GM18499 (cell line): ENCODE results near the gene GALK1.
"Not testable (repeated sequence)": the region's sequence is repeated elsewhere in the genome, so short reads cannot be mapped to it uniquely, and the experiment has no call there.

Experiments
- ATAC-seq: cut with Tn5 transposase; IDR thresholded peaks from one replicate; pipeline ENCODE4 v1.9.1; 2021; ENCODE audit warnings: moderate number of reproducible peaks; ENCODE audit not compliant: insufficient read depth, unreplicated experiment

The GALK1 gene

DNA sequence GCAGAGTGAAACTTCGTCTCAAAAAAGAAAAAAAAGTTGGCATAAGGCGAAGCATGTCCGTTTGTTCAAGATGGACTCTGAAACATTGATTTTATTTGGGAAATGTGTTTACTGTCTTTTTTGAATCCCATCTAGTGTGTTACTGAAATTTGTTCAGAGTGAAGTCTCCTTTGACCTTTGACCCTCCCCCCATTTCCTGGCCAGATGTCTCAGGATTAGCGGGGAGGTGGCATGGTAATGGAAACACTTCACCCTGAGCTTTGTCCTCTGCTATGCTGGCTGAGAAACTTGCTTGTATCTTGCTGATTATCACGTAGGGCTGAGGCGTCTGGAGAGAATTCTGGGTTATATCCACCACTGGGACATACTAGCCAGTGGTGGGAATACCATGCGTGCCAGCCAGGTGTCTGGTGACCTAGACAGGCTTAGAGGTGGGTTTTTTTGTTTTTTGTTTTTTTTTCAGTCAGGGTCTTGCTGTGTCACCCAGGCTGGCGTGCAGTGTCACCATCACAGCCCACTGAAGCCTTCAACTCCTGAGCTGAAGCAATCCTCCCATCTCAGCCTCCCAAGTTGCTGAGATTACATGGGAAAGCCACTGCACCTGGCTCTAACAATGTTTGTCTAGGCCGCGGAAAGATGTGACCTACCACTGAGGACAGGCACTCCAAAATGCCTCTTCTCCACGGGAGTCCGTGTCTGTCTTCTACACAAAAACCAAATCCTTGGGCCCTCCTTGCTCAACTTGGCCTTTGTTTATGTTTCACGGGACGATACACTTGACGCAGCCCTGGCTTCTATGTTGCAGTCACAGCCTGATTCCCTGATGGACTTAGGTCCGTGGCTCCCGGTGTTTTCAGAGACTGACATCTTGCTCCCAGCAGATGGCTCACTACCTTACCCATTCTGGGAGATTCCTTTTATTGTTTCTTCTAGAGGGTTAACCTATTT is 6.6 kb upstream of the GALK1 start:
- no peak for ATAC-seq

DNA sequence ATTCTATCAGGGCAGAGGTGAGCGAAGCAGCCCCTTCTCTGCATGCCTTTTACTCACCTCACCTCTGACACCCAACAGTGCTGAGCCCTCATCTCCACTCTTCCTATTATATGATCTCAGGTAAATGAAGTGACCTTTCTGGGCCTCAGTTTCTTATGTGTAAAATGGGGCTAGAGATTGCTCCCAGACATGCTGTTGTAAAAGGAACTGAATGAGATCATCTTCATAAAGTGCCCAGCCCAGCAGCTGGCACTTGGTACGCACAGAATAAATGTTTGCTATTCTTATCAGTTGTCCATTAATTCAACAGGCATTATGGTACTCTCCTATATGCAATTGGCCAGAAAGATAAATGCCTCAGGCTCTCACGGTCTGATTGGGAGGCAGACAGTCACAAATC is 4.5 kb upstream of the GALK1 start:
- no peak for ATAC-seq

DNA sequence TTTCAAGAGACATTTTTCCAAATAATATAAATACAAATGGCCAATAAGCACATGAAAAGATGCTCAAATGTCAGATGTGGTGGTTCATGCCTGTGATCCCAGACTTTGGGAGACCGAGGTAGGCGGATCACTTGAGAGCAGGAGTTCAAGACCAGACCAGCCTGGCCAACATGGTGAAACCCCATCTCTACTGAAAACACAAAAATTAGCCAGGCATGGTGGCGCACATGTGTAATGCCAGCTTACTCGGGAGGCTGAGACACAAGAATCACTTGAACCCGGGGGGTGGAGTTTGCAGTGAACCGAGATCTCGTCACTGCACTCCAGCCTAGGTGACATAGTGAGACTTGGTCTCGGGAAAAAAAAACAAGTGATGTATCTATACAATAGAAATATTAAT is 2.9 kb upstream of the GALK1 start:
- ATAC-seq, result no peak

DNA sequence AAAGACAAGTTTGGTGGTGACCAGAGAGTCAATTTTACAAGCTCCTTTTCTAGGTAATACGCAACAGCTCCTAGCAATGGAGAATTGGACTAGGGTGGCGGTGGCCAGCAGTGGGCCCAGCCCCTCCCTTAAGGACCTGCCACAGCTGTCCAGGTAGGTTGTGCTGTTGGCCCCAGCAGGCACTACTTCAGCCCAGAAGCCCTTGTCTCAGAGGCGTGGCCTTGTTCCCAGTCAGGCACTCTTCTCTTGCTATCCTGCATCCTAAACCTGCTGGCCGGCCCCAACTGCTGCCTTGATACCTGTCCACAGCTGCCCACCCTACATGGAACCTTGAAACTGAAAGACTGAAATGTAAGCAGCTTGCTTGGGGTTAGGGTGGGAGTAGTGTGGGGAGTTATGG is 989 bp upstream of the GALK1 start:
- ATAC-seq, result no peak

DNA sequence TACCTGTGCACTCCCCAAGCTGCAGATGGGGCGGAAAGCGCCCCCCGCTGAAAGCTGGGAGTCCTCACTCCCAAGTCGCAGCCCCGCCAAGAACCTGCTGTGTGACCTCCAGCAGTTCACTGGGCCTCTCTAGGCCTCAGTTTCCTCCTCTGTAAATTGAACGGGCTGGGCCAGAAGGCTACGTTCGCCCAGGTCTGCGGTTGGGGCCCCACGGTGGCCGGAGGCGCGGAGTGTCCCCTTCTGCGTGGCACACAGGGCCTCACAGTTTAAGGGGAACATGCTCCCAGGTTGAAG is 628 bp downstream of the GALK1 start:
- no peak for ATAC-seq

DNA sequence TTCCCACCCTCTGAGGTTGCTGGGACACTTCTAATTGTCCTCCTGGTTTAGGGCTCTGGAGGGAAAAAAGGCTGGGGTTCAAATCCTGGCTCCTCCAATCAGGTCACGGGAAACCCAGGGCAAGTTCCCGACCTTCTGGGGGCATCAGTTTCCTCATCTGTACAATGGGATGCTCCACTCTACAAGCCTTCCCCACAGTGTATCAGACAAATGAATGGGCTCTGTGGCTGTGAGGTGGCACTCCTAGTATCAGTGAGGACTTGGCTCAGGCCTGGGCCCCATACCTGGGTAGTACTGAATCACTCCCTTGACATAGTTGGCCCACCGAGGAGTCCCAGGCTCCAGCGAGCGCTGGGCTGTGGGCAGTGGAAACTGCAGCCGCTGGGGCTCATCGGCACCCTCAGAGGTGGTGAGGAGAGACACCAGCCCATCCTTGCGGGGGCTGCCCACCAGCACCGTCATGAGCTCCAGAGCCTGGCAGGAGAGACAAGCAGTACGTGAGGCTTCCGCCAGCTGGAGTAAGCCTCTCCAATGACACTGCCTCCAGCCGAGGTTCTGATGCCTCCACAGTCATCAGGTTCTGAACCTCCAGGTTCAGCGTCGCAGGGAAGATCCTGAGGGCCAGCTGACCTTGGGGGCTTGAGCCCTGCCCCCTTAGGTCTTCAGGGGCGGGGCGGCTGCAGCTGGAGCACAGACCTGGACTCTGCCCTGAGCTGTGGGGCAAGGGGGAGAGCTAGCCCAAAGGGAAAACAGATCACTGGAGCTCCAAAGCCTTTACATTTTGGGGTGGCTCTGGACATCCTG is 1.2 kb downstream of the GALK1 start:
- no peak for ATAC-seq

DNA sequence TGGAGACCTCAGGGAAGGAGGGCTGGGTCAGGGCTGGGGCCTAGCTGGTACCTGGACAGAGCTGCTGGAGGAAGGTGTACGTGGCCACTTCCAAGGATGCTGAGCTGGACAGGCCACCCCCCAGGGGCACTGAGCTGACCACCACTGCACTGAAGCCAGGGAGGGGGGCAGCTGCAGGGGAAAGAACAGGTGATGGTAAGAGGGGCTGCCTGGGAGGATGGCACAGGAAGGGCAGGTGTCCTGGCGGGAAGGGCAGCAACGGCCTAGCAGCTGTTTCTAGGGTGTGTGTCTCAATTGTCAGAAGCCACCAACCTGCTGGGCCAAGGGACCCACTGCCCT is 1.8 kb downstream of the GALK1 start:
- ATAC-seq, result no peak

DNA sequence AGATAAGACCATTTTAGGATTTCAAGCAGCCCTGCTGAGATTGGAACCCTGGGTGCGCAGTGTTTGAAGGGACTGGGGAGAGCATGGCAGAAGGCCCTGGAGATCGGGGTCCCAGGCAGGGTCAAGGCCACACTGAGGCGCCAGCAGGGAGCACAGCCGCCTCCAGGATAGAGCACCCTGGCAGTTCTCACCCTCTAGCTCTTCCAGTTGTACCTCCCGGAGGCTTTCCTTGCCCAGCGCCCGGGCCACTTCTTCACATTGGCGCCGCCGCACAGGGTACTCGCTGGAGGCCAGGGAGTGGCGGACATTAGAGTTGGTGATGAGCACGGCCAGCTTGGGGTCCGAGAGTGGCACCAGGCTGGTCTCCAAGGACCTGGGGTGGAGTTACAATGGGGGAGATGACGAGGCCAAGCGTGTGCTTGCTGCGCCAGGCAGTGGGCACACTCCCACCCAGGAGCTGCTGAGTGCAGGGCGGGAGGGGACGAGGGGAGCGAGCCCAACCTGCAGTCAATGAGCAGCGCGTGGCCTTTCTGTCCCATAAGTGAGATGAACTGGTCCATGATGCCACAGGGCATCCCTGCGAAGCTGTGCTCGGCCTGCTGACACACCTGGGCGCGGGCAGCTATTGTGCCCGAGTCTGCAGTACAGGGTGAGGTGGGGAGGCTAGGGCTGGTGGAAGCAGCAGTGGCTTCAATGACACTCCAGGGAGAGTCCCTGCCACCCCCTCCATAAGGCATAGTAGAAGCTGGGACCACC is 2.3 kb downstream of the GALK1 start:
- no peak for ATAC-seq

DNA sequence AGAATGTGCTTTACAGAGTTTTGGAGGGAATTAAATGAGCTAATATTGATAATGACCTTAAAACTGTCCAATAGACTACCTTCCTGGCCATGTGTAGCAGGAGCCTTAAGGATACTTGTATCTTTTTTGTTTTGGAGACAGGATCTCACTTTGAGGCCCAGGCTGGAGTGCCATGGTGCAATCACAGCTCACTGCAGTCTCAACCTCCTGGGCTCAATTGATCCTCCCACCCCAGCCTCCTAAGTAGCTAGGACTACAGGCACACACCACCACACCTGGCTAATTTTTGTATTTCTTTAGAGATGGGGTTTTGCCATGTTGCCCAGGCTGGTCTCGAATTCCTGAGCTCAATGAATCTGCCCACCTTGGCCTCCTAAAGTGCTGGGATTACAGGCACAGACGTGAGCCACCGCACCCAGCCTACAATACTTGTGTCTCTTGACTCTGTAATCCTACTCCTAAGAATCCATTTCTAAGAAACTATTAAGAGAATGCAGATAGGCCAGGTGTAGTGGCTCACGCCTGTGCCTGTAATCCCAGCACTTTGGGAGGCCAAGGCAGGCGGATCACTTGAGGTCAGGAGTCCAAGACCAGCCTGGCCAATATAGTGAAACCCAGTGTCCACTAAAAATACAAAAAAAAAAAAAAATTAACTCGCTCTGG is 4.9 kb downstream of the GALK1 start:
- not testable (repeated sequence) for ATAC-seq

DNA sequence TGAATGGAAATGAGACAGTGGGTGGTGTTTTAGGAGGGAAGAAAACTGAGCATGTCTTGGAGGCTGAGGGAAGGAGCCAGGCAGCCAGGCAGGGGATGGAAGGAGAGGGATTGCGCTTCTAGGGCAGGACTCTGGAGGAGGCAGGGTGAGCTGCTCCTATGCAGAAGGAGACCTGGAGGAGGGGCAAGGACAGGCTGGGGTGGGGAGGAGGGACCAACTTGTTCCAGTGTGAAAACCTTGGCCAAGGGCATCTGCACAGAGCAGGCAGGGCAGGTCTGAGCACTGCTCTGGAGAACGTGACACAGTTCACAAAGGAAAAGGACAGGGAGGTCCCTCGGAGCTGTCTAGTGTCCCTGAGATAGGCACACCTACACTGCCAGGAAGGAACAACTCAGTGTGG is 5.5 kb downstream of the GALK1 start:
- no peak for ATAC-seq

DNA sequence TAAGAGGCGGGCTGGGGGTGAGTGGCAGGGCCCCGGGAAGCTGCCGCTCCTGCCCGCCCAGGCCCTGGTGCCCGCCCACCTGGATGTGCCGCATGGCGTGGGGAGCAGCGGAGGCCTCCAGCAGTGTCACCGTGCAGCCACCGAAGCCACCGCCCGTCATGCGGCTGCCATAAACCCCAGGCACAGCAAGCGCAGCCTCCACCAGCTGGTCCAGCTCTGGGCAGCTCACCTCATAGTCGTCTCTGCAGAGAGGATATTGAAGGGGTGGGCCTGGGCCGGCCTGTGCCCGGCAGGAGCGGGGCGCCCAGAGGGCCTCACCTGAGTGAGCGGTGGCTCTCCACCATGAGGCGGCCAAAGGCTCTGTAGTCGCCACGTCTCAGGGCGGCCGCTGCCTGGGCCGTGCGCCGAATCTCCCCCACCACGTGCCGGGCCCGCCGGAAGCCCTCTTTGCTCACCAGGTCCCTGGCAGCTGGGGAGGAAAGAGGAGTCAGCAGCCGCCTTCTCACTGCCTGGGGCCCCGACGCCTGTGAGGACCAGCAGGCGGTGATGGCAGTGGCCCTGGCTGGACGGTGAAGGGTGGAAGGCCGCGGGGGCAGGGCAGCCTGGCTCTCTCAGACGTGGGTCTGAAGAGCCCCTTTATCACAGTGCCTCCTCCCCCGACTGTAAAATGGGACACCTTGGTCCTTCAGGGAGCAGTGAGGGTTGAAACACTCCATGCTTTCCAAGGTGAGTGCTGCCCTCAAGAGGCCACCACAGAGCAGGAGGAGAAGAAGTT is 6.7 kb downstream of the GALK1 start:
- no peak for ATAC-seq

DNA sequence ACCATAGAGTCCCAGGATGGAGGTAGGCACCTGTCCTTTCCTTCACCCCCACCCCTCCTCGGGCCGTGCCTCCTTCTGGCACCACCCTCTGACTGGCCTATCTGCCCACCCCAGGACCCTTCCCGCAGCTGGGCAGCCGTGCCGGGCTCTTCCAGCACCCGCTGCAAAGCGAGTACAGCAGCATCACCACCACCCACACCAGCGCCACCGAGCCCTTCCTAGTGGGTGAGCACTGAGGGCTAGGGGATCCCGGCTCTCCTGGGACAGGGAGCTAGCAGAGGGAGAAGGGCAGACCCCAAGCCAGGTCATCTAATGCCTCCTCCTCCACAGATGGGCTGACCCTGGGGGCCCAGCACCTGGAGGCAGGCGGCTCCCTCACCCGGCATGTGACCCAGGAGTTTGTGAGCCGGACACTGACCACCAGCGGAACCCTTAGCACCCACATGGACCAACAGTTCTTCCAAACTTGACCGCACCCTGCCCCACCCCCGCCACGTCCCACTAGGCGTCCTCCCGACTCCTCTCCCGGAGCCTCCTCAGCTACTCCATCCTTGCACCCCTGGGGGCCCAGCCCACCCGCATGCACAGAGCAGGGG is 7.8 kb downstream of the GALK1 start:
- no peak for ATAC-seq

DNA sequence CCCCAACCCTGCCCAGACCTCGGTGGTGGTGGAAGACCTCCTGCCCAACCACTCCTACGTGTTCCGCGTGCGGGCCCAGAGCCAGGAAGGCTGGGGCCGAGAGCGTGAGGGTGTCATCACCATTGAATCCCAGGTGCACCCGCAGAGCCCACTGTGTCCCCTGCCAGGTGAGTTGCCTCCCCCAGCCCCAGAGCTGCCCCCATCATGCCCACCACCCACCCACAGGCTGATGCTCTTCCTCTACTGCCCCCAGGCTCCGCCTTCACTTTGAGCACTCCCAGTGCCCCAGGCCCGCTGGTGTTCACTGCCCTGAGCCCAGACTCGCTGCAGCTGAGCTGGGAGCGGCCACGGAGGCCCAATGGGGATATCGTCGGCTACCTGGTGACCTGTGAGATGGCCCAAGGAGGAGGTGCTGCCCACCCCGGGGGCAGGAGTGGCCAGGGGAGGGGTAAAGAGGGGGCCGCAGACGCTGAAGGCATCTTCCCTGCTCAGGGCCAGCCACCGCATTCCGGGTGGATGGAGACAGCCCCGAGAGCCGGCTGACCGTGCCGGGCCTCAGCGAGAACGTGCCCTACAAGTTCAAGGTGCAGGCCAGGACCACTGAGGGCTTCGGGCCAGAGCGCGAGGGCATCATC is 8.4 kb downstream of the GALK1 start:
- no peak for ATAC-seq

DNA sequence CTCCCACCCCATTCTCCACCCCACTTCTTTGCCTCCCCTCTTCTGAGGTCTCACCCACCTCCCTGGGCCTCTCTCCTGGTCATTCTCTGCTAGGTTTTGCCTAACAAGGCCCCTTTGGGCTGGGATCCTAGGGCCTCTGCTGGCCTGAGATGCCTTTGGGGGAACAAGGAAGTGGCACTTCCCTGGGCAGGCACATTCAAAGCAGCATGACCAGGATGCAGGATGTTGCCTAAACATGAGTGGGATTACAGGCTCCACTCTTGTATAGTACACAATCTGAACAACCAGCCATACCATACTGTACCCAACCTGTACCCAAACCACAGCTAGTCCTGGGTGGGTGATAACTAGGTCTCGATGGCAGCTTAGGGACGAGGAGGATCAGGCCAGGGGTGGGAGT is 9.0 kb downstream of the GALK1 start:
- ATAC-seq, result no peak

DNA sequence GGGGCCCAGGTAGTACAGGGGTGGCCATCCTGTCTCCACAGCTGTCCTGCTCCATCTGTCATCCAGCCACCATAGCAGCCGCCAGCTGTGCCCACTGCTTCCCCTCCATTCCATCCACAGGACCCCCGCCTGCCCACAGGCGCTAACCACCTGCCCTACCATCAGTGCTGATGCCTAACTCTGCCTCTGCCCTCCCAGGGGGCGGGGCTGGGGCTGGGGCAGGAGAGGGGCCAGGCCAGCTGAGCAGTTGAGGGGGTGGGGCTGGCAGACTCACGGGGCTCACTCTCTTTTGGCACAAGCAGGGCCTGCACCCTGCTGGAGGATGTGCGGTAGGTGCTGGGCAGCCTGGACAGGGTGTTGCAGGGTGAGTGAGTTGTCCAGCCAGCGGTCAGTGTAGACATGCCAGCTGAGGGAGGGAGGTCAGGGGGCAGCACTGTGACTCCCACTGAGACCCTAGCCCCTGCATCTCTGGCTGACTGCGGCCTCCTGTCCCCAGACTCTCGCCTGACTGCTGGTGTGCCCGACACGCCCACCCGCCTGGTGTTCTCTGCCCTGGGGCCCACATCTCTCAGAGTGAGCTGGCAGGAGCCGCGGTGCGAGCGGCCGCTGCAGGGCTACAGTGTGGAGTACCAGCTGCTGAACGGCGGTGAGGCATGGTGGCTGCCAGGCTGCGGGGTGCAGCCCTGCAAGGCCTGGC is 9.6 kb downstream of the GALK1 start:
- ATAC-seq, result no peak

DNA sequence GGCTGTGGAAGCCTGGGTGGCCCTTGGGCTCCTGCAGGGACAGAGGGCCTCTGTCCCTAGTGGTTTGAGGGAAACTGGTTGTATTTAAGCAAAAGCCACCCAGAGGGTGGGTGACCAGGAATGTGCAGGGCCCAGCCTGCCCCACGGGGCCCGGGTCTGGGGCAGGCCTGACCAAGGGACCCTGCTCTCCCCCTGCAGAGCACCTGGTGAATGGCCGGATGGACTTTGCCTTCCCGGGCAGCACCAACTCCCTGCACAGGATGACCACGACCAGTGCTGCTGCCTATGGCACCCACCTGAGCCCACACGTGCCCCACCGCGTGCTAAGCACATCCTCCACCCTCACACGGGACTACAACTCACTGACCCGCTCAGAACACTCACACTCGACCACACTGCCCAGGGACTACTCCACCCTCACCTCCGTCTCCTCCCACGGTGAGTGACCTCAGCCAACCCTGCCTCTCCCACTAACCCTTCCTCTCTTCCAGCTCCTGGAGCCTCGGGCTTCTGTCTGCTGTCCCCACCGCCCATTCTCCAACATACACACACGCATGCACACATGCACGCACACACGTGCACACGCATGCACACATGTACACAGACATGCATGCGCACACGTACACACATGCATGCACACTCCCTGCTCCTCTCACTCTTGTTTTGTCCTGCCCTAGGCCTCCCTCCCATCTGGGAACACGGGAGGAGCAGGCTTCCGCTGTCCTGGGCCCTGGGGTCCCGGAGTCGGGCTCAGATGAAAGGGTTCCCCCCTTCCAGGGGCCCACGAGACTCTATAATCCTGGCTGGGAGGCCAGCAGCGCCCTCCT is 10.4 kb downstream of the GALK1 start:
- no peak for ATAC-seq

DNA sequence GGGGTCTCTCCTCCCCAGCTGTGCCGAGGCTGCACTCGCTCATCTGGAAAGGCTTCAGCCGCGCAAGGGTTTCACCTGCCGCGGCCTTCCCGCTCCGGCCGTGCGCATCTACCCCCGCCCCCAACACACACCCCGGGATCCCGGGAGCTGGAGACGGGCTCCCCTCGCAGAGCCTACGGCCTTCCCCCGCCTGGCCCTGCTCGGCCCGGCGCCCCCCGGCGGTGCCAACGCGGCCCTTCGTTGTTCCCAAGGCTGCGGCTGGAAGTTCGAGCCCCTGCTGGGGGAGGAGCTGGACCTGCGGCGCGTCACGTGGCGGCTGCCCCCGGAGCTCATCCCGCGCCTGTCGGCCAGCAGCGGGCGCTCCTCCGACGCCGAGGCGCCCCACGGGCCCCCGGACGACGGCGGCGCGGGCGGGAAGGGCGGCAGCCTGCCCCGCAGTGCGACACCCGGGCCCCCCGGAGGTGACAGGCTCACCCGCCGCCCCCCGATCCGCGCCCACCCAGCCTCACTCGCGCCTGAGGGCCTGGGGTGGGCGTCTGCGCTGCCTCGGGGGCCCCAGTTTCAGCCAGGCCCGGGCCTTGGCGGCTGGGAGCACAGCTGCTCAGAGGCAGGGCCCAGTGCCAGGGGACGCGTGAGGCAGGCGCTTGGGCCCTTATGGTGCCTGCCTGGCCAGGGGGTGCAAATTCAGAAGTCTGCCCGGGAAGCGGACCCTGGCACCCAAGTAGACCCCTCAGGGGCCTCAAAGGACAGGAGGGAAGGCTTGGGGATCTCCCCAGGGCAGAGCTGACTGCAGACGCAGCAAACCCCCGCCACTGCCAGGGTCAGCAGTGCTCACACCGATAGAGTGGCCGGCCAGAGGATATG is 11.2 kb downstream of the GALK1 start:
- ATAC-seq, result no peak
